Adrenal gland (tissue), 5 donors: Measurements from ENCODE around the gene PLPP1.

Experiments used
- CTCF ChIP-seq, 6 experiments: fragments of 450-650 bp in 4 of 6; fragments of 200-600 bp in 2 of 6; sonication (generic) in 1 of 6; IDR thresholded peaks; 1 replicate in 5 of 6; 2 replicates in 1 of 6; pipeline versions ENCODE4 v1.5.1 to v1.8.0; 2016 to 2021; ENCODE audit warnings: antibody characterized with exemption in 6 of 6, mild to moderate bottlenecking in 2 of 6, moderate library complexity in 1 of 6
- POLR2A ChIP-seq, 2 donors: fragments of 450-650 bp; IDR thresholded peaks; one replicate each; pipeline ENCODE4 v1.6.1; 2017; ENCODE audit warnings: antibody characterized with exemption in 2 of 2, mild to moderate bottlenecking in 2 of 2, moderate library complexity in 1 of 2
- donor health status: DM: no; HTN: no; CAD: no.

GRCh38 chr5:55520117-55520839, 14.5 kb downstream of the PLPP1 start:
- TF ChIP-seq POLR2A (IDR thresholded peaks at IDR 0.05): no peak
- TF ChIP-seq CTCF (IDR thresholded peaks at IDR 0.05): no peak
